Measurements from ENCODE around the gene ACTRT2.

The ACTRT2 gene

DNA sequence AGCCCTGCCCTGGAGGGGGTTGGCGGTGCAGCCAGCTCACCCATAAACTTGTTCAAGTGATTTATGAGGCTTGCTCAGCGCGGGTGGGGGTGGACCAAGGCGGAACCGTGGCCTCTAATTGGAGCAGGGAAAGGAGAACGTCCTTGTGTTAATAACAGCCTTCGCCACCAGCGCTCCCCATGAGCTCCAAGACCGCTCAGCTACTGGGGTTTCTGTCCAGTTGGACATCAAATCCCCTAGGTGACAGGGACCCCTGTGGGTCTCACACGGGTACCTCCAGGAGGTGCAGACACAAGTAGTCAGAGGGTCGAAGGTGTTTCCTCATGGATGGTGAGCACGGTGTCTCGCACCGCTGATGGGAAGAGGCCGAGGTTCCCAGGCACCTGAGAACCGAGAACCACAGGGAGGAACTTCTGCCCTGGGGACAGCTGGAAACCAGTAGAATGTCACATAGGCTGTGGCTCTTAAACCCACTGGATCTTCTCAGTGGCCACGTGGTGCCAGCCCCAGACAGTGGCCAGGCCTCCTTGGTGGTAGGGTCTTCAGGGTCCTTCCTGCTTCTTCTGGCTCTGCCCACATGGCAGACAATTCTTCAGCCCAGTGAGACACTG lies 3.7 kb upstream of the ACTRT2 start:
- DNase-seq (ENCODE audit: low read depth, low spot score), result no peak

DNA sequence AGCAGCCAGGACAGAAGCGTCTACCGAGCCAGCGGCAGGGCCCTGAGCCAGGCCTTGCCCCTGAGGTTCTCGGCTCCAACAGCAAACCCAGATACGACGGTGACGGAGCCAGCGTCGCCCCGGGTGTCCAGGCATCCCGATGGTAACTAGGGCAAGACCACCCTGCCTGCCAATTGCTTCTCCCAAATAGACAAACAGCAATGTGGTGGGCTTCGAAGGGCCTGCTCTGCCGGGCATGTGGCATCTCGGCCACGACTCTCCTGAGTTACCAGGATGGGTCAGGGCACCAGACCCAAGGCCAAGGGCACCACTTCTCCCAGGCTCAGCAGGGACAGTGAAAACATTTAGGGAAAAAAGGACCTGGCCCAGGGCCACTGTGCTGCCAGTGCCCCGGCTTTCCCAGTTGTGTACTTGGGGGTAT lies 3.2 kb upstream of the ACTRT2 start:
- DNase-seq (ENCODE audit: low read depth, low spot score), result no peak

DNA sequence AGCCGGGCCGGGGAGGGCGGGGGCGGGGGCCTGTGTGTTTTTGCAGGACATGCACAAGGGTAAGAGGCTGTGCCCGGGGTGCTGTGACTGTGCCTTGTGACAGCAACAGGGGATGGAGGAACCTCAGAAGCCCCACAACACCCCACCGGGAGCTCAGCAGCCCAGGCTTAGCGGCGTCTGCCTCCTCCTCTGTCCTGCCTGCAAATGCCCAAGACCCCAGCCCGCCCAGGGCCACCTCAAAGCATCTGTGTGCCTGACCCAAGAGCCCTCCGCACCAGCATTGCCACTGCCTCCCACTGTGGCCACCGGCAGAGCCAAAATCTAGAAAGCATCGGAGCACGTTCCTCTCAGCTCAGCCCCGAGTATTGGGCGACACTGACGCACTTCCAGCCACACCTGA lies 2.7 kb upstream of the ACTRT2 start:
- no peak for DNase-seq (ENCODE audit: low read depth, low spot score)

- no peak for DNase-seq (ENCODE audit: low read depth, low spot score)
These were observed 2.2 kb upstream of the ACTRT2 start for GRCh38 chr1:3019007-3019515.

DNA sequence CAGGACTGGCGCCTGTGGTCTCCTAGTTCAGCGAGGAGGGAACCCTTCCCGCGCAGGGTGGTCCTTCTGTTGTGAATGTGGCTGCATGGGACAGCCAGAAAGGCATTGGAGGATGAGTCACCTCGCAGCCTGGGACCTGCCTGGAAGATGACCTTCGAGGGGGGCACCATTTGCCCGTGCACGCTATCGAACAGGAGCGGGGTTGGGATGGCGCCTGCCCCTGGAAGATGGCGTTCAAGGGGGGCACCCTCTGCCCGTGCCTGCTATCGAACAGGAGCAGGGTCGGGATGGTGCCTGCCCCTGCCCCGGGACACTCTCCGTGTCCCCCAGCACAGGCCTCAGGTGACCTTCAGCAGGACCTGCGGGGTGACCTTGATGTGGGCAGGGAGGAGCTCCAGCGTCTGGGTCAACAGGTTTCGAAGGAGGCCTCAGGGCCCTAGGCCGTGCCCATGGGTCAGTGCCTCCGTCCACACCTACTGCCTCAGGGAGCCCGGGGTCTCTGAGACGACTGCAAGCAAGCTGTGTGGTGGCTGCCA lies 1.7 kb upstream of the ACTRT2 start:
- no peak for DNase-seq (ENCODE audit: low read depth, low spot score)

GRCh38 chr1:3020263-3020909 lies 881 bp upstream of the ACTRT2 start:
- DNase-seq (ENCODE audit: low read depth, low spot score), result no peak

DNA sequence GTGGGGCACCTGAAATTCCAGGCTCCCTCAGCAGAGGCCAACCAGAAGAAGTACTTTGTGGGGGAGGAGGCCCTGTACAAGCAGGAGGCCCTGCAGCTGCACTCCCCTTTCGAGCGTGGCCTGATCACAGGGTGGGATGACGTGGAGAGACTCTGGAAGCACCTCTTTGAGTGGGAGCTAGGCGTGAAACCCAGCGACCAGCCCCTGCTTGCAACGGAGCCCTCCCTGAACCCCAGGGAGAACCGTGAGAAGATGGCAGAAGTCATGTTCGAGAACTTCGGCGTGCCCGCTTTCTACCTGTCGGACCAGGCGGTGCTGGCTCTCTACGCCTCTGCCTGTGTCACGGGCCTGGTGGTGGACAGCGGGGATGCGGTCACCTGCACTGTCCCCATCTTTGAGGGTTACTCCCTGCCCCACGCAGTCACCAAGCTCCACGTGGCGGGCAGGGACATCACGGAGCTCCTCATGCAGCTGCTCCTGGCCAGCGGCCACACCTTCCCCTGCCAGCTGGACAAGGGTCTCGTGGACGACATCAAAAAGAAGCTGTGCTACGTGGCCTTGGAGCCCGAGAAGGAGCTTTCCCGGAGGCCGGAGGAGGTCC lies 634 bp downstream of the ACTRT2 start:
- DNase-seq (ENCODE audit: low read depth, low spot score), result no peak

DNA sequence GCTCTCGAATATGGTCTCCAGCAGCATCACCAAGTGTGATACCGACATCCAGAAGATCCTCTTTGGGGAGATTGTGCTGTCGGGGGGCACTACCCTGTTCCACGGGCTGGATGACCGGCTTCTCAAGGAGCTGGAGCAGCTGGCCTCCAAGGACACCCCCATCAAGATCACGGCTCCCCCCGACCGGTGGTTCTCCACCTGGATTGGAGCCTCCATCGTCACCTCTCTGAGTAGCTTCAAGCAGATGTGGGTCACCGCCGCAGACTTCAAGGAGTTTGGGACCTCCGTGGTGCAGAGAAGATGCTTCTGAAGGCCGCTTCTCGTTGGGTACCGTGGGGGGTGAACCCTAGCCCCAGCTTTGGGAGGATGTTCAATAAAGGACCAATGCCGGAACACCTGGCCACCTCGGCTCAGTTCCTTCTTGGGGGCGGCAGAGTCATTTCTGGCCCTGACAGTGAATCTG lies 1.3 kb downstream of the ACTRT2 start:
- DNase-seq (ENCODE audit: low read depth, low spot score), result no peak

- DNase-seq (ENCODE audit: low read depth, low spot score), result no peak
These were observed 1.7 kb downstream of the ACTRT2 start for GRCh38 chr1:3022976-3023375.

GRCh38 chr1:3024019-3024418 lies 2.8 kb downstream of the ACTRT2 start:
- DNase-seq (ENCODE audit: low read depth, low spot score), result no peak

- no peak for DNase-seq (ENCODE audit: low read depth, low spot score)
These were observed 3.3 kb downstream of the ACTRT2 start for GRCh38 chr1:3024588-3024987.

- DNase-seq (ENCODE audit: low read depth, low spot score), result no peak
These were observed 4.9 kb downstream of the ACTRT2 start for GRCh38 chr1:3026124-3026523.

GRCh38 chr1:3026581-3027391 lies 5.5 kb downstream of the ACTRT2 start:
- no peak for DNase-seq (ENCODE audit: low read depth, low spot score)

GRCh38 chr1:3027611-3028371 lies 6.5 kb downstream of the ACTRT2 start:
- no peak for DNase-seq (ENCODE audit: low read depth, low spot score)

DNA sequence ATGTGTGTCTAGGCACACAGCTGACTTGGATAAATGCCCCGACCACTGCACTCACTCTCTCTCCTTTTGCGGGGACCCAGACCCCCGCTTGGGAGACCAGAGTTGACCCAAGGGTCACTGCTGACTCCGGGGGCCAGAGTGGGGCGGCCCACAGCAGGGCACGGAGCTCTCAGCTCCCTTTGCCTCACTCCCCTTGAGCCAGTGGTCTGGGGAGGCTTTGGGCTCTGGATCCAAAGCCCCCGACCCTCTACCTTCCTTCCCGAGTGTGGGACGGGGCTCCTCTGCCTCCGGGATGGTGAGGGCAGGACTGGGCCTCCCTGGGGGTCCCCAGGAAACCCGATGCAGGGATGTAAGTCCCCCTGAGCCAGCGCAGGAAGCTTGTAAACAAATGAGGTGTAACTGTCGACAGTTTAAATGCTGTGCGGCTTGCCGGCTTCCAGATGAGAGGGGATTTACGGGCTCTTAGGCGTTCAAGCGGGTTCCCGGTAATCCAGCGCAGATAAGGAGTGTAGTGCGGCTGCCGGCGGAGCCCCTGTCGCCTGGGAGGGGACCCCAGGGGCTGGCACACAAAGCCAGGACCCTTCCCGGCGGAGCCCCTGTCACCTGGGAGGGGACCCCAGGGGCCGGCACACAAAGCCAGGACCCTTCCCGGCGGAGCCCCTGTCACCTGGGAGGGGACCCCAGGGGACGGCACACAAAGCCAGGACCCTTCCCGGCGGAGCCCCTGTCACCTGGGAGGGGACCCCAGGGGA lies 7.4 kb downstream of the ACTRT2 start:
- no peak for DNase-seq (ENCODE audit: low read depth, low spot score)

- DNase-seq (ENCODE audit: low read depth, low spot score), result no peak
These were observed 8.3 kb downstream of the ACTRT2 start for GRCh38 chr1:3029481-3029961.

DNA sequence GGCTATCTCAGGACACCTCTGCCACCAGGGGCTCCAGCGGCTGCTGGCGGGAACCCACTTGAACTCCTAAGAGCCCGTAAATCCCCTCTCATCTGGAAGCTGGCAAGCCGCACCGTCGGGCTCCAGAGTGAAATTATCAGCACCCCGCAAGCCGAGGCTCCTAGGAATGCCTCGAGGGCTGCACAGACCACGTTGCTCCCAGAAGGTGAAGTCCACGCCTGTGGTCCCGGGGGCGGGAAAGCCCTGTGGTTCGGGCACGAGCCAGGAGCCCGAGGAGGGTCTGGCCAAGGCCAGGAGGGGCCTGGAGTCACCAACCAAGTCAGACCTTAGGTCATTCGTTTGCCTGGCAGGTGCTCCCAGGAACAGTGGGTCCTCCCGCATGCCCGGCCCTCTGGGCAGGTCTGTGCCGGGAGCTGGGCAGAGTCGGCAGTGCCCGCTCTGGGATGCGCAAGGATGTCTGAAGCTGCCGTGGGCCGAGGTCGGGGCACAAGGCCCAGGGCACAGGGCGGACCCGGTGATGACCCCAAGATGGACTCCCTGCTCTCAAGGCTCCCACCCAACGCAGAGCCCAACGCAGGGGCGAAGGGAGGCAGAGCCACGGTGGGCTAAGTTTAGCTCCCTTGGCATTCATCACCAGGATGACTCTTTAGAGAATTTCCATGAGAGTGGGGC lies 8.9 kb downstream of the ACTRT2 start:
- DNase-seq (ENCODE audit: low read depth, low spot score), result no peak

GRCh38 chr1:3030663-3031381 lies 9.6 kb downstream of the ACTRT2 start:
- DNase-seq (ENCODE audit: low read depth, low spot score), result no peak
